ENCODE data around the gene AVPR2. TPM values are rescaled to one million over a fixed set of nuclear protein-coding genes. Genes with fewer than 3 reads are reported as not detected.
A peak's percentile ranks its signal among the peaks of the same experiment; 100 is the strongest.

Gene AVPR2
- total RNA-seq, 1 experiment from 2014 or later, result not detected

DNA sequence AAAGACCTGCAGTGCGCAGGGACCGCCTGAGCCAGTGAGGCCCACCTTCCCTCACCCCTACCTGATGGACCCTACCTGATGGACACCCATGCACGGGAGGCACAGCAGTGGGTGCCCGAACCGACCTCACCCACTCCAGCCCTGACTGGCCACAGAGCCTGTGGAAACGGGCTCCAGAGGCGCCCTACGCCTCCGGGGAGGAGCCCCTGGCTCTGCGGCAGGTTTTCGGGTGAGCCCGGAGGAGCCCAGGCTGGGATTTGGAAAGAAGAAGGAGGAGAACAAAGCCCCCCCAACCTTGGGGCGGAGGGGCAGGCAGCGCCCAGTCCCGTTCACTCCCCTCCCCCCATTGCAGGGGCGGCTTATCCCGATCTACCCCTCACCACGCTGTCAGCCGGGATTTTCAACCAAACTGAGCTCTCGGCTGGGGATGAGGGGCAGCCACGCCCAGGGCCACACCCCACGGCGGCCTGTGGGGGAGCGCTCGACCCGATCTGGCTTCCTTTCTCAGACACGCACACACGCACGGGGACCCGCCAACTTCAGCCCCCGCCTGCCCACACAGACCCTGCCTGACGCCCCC, 19.2 kb upstream of the AVPR2 start:
- H3K4me3 Mint-ChIP-seq (ENCODE audit: unreplicated experiment), result peak overlapping the region; percentile 40

DNA sequence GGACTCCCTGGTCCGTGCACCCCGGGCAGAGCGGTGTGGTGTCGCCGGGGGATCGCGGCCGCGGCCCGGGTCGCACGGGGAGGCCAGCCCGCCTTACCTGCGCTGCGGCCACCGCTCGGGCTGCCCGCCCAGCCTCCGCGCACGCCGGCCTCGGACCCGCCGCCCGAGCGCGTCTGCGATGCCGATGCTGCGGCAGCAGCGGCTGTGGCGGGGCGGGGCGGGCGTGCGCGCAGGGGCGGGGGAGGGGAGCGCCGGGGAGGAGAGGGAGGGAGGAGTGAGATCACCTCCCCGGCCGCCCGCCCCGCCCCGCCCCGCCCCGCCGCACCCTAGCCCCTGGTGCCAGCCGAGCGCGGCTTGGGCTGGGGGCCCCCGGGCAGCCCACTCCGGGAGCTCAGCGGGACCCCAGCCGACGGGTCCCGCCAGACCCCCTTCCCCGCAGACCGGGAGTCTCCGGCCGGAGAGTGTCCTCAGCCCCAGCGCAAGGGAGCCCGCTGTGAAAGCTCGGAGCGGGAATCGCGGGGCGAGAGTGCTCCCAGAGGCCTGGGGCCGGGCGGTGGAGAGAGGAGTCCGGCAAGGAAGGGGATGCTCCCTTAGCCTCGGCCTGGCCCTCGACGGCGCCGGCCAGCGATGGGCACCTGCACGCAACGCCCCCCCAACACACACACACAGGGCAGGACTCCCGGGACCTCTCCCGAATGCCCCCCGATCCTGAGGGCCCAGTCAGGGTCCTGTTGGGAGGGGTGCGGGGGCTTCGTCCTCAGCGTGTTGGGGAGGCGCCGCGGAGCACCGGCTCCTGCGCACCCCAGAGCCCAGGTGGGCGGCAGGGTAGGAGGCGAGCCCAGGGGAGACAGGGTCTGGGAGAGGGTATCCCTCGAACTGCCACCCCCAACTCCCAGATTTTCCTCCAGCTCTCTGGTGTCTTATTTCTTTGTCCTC, 18.2 kb upstream of the AVPR2 start, which contains the start of gene L1CAM:
Gene L1CAM (minus strand): TSS at position 206 of the 936 bp plus-strand sequence. CDS start 10,337 bp downstream, outside the sequence.
- H3K36me3 Mint-ChIP-seq (ENCODE audit: insufficient read depth, unreplicated experiment), result no peaks in the 10 kb centered on the region
- H3K9me3 Mint-ChIP-seq (ENCODE audit: unreplicated experiment), result no peaks in the 10 kb centered on the region
- BruUV-seq (replicated peaks), result no TSS peak
- intact Hi-C loops (cut with micrococcal nuclease; ENCODE audit: unreplicated experiment), result loop anchor here (10.0 kb wide), 1 partner anchor 71 kb away; no protein-coding TSS in a partner anchor
- Histone ChIP-seq H3K36me3 (ENCODE audit: control insufficient read depth, insufficient read depth, low read length) (no peaks in the 10 kb centered on the region), H3K4me1 (peaks cover 13% of the 10 kb centered on the region; the same call in 1 of the 2 replicates), H3K27me3 (replicated peaks; ENCODE audit: control insufficient read depth, insufficient read depth, low read length) (no peaks in the 10 kb centered on the region), H3K9me3 (no peaks in the 10 kb centered on the region), H3K4me3 (ENCODE audit: low read depth, low read length) (peak within 1 kb of the TSS; percentile 16)
- H3K27me3 Mint-ChIP-seq (ENCODE audit: insufficient read depth, unreplicated experiment), result no peaks in the 10 kb centered on the region
- peak within 1 kb of the TSS; percentile 54 for H3K4me3 Mint-ChIP-seq (ENCODE audit: unreplicated experiment)
- no peak for DNase-seq
- TF ChIP-seq, protein P1, sequence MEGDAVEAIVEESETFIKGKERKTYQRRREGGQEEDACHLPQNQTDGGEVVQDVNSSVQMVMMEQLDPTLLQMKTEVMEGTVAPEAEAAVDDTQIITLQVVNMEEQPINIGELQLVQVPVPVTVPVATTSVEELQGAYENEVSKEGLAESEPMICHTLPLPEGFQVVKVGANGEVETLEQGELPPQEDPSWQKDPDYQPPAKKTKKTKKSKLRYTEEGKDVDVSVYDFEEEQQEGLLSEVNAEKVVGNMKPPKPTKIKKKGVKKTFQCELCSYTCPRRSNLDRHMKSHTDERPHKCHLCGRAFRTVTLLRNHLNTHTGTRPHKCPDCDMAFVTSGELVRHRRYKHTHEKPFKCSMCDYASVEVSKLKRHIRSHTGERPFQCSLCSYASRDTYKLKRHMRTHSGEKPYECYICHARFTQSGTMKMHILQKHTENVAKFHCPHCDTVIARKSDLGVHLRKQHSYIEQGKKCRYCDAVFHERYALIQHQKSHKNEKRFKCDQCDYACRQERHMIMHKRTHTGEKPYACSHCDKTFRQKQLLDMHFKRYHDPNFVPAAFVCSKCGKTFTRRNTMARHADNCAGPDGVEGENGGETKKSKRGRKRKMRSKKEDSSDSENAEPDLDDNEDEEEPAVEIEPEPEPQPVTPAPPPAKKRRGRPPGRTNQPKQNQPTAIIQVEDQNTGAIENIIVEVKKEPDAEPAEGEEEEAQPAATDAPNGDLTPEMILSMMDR (IDR thresholded peaks at IDR 0.05; ENCODE audit: insufficient read depth in 1 of 2, low read depth in 1 of 2, low read length in 1 of 2, severe bottlenecking in 1 of 2, unreplicated experiment in 1 of 2), result no peak
- no peaks in the 10 kb centered on the region for H3K4me1 Mint-ChIP-seq (ENCODE audit: low read depth, unreplicated experiment)
- POLR2A ChIA-PET, result interaction anchor here (0.6 kb wide), 1 partner anchor 25 kb away, joined by 7 read pairs; no protein-coding TSS in a partner anchor
- no peak within 1 kb of the TSS for H3K27ac Mint-ChIP-seq (ENCODE audit: unreplicated experiment)
- CTCF ChIA-PET, result no interaction called here

More for the DNA sequence above, 19.2 kb upstream of the AVPR2 start:
- Histone ChIP-seq H3K36me3 (ENCODE audit: control insufficient read depth, insufficient read depth, low read length) (no peaks in the 10 kb centered on the region), H3K27me3 (replicated peaks; ENCODE audit: control insufficient read depth, insufficient read depth, low read length) (no peaks in the 10 kb centered on the region), H3K4me3 (ENCODE audit: low read depth, low read length) (peak overlapping the region; percentile 9; the same call in 1 of the 2 replicates), H3K9me3 (no peaks in the 10 kb centered on the region), H3K4me1 (peaks cover 14% of the 10 kb centered on the region; the same call in 1 of the 2 replicates)
- no peaks in the 10 kb centered on the region for H3K36me3 Mint-ChIP-seq (ENCODE audit: insufficient read depth, unreplicated experiment)
- no peaks in the 10 kb centered on the region for H3K27me3 Mint-ChIP-seq (ENCODE audit: insufficient read depth, unreplicated experiment)
- DNase-seq, result no peak
- no TSS peak for BruUV-seq (replicated peaks)
- ChIA-PET CTCF (no interaction called here), POLR2A (no interaction called here)
- no peaks in the 10 kb centered on the region for H3K9me3 Mint-ChIP-seq (ENCODE audit: unreplicated experiment)
- intact Hi-C loops (cut with micrococcal nuclease; ENCODE audit: unreplicated experiment), result loop anchor here (10.0 kb wide), 1 partner anchor 70 kb away; no protein-coding TSS in a partner anchor
- no peak overlapping the region for H3K27ac Mint-ChIP-seq (ENCODE audit: unreplicated experiment)
- no peaks in the 10 kb centered on the region for H3K4me1 Mint-ChIP-seq (ENCODE audit: low read depth, unreplicated experiment)
- TF ChIP-seq, protein P1 (IDR thresholded peaks at IDR 0.05; ENCODE audit: insufficient read depth in 1 of 2, low read depth in 1 of 2, low read length in 1 of 2, severe bottlenecking in 1 of 2, unreplicated experiment in 1 of 2), result no peak

DNA sequence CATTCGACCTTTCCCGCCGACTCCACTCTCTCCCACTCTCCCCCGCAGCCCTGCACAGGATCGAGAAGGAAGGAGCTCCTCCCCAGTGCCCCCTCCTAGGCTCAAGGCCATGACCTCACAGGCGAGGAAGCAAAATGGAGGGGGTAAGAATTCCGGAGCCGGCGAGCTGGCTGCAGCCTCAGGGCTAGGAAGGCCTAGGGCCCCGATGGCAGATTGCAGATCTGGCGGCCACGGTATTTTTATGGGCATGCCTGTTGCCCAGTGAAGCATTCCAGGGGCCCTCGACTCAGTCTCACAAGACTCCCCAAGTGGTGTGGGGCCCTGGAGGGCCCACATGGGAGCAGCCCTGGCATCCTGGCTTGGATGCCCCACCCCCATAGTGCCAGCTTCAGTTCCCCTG, 17.6 kb upstream of the AVPR2 start:
- CTCF ChIA-PET, result no interaction called here
- no peak overlapping the region for H3K4me3 ChIP-seq (ENCODE audit: low read depth, low read length)
- Mint-ChIP-seq H3K9me3 (ENCODE audit: unreplicated experiment) (no peaks in the 10 kb centered on the region), H3K4me1 (ENCODE audit: low read depth, unreplicated experiment) (no peaks in the 10 kb centered on the region), H3K36me3 (ENCODE audit: insufficient read depth, unreplicated experiment) (no peaks in the 10 kb centered on the region), H3K27me3 (ENCODE audit: insufficient read depth, unreplicated experiment) (no peaks in the 10 kb centered on the region), H3K27ac (ENCODE audit: unreplicated experiment) (no peak overlapping the region), H3K4me3 (ENCODE audit: unreplicated experiment) (peak overlapping the region; percentile 54)
- no peaks in the 10 kb centered on the region for H3K9me3 ChIP-seq
- 0 out of 2 replicates have a peak, but pooled peaks cover 6% of the 10 kb centered on the region for H3K4me1 ChIP-seq
- DNase-seq, result no peak
- TF ChIP-seq, protein P1 (IDR thresholded peaks at IDR 0.05; ENCODE audit: insufficient read depth in 1 of 2, low read depth in 1 of 2, low read length in 1 of 2, severe bottlenecking in 1 of 2, unreplicated experiment in 1 of 2), result no peak
- BruUV-seq (replicated peaks), result no TSS peak
- POLR2A ChIA-PET, result no interaction called here
- no peaks in the 10 kb centered on the region for H3K36me3 ChIP-seq (ENCODE audit: control insufficient read depth, insufficient read depth, low read length)
- intact Hi-C loops (cut with micrococcal nuclease; ENCODE audit: unreplicated experiment), result loop anchor here (10.0 kb wide), 1 partner anchor 72 kb away; no protein-coding TSS in a partner anchor
- no peaks in the 10 kb centered on the region for H3K27me3 ChIP-seq (replicated peaks; ENCODE audit: control insufficient read depth, insufficient read depth, low read length)

Data from Caco-2 (cell line).